Stimulated activated CD8-positive, alpha-beta memory T cell treated with anti-CD3 and anti-CD28 coated beads, Interleukin-12 subunit alpha, Interleukin-12 subunit beta, amount 100 ng/mL, for 4 hours (primary cell): ENCODE measurements around the gene ELOA.
A peak's percentile ranks its signal among the peaks of the same experiment; 100 is the strongest.
"Not testable (repeated sequence)": the region's sequence is repeated elsewhere in the genome, so short reads cannot be mapped to it uniquely, and the experiment has no call there.

Experiments used
- DNase-seq: peaks from one replicate; pipeline ENCODE4 v3.0.0-alpha.2; 2020; ENCODE audit warnings: low read depth

The ELOA gene

GRCh38 chr1:23784846-23785245 lies 41.6 kb downstream of the ELOA start:
- DNase-seq, result no peak

DNA sequence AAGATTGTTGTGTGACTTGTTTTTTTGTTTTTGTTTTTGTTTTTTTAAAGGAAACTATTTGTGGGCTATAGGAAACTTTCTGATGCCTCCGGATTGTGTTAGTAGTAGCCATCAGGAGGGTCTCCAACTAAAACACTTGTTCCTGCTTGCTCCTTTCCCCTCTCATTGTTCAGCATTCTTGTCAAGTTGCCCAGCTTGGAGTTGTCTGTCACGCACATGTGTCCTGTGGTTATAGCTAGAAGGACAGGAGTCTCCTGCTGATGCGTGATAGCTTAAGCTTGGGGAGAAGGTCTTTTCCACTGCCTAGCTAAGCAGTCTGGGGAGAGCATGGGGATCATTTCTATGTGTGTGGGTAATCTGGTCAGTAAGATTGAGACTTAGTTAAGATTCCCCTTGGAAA lies 44.4 kb downstream of the ELOA start:
- DNase-seq, result no peak

DNA sequence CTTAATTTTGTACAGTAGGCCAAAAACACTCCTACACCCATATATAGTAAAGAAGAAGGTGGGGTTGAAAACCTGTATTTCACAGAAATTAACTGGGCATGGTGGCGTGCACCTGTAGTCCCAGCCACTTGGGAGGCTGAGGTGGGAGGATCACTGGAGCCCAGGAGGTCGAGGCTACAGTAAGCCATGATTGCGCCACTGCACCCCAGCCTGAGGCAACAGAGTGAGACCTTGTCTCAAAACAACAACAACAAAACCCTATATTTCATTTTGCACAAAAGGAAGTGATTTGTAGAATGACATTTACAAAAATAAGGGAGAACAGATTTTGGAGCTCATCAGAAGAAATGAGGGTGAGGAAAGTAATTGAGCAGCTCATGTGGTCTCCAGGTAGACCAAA lies 45.4 kb downstream of the ELOA start:
- DNase-seq, result no peak

- peak; percentile 71 for DNase-seq
Observed at GRCh38 chr1:23790696-23791515, 47.6 kb downstream of the ELOA start, which contains the start of gene LYPLA2. Gene LYPLA2 (plus strand): TSS chr1:23791145. CDS start chr1:23792683, 1,538 bp downstream.

- no peak for DNase-seq
Observed at GRCh38 chr1:23791516-23792047, 48.3 kb downstream of the ELOA start.

GRCh38 chr1:23792151-23792945 lies 49.1 kb downstream of the ELOA start:
- no peak for DNase-seq

DNA sequence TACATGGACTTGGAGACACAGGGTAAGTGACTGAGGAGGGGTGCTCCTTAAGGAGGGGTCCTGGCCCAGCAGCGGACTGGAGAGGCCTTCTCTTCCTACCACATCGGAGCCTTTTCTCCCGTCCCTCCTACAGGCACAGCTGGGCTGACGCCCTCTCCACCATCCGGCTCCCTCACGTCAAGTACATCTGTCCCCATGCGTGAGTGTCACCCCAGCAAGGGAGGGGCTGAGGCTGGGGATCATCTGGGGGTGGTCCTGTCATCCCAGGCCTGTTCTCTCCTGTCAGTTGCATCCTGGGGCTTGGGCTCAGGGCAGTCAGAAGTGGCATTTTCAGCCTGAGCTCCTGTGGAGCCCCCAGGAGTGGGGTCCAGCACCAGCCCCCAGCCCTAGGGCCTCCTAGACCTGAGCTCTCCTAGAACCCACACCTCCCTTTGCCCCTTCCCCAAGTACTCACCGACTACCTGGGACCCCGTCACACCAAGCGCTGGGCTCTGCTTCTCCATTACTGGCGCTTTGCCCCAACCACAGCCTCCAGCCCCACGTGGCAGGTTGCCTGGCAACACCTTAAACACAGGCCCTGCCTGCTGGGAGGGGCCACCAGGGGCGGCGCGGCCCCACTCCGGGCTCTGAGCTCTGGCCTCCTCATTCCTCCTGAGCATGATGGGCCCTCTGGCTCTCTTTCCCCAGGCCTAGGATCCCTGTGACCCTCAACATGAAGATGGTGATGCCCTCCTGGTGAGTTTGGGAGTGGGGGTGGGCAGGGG lies 49.9 kb downstream of the ELOA start:
- no peak for DNase-seq

GRCh38 chr1:23793861-23794731 lies 50.8 kb downstream of the ELOA start:
- no peak for DNase-seq

DNA sequence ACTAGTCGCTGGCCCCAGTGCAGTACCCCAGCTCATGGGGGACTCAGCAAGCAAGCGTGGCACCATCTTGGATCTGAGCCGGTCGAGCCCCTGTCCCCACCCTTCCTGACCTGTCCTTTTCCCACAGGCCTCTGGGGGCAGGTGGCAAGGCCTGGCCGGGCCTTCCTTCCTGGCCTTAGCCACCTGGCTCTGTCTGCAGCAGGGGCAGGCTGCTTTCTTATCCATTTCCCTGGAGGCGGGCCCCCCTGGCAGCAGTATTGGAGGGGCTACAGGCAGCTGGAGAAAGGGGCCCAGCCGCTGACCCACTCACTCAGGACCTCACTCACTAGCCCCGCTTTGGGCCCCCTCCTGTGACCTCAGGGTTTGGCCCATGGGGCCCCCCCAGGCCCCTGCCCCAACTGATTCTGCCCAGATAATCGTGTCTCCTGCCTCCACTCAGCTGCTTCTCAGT lies 51.5 kb downstream of the ELOA start:
- DNase-seq, result not testable (repeated sequence)

GRCh38 chr1:23795676-23796465 lies 52.6 kb downstream of the ELOA start:
- no peak for DNase-seq

- DNase-seq, result no peak
Observed at GRCh38 chr1:23796466-23797271, 53.4 kb downstream of the ELOA start.

- no peak for DNase-seq
Observed at GRCh38 chr1:23797478-23798448, 54.5 kb downstream of the ELOA start.

- no peak for DNase-seq
Observed at GRCh38 chr1:23798662-23799142, 55.4 kb downstream of the ELOA start.

- no peak for DNase-seq
Observed at GRCh38 chr1:23799255-23799569, 55.9 kb downstream of the ELOA start.

- no peak for DNase-seq
Observed at GRCh38 chr1:23799570-23800399, 56.5 kb downstream of the ELOA start.

DNA sequence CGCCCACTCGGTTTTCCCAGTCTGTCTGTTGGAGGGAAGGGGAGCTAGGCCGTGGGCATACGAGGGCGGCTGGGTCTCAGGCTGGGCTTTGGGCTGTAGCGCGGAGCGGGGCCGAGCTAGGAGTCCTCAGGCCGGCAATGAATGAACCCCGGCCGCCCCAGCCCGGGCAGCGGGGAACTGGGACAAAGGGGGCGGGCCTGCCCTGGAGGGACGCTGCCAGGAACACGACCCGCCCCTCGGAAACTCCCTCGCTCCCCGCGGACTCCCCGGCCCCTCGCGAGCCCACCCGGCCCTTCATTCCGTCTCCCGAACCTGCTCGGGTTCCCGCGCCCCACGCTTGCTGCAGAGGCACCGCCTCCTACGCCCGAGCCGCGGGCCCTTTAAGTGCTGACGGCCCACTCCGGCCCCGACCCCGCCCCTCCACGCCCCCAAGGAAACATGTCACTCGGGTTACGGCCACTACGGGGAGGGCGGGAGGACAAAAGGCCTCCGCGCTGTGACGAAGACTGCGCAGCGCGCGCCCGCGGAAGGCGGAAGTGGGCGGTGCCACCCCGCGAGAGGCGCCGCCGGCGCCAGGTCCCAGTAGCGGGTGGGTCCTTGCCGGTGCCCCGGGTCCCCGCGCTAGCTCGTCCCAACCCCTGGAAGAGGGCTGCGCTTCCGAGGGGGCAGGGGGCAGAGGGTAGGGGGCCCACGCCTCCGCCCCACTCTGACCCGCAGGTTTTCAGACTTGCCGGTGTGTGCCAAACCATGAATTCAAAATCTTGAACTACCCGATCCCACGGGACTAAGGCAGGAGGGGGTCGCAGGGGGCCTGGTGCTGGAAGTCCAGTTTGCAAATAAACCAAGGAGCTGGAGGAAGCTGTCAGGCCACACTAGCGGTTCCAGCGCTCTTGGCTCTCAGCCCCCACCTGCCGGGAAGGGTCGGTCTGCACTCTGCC lies 57.4 kb downstream of the ELOA start, which contains the start of gene GALE:
GALE (minus strand) TSS at position 355 of the 938 bp plus-strand sequence. CDS start 1,747 bp downstream, outside the sequence.
- peak; percentile 97 for DNase-seq
